GM18858 (cell line): ENCODE data around the gene THAP8.
"Not testable (repeated sequence)": the region's sequence is repeated elsewhere in the genome, so short reads cannot be mapped to it uniquely, and the experiment has no call there.

Experiments used
- ATAC-seq: cut with Tn5 transposase; IDR thresholded peaks from one replicate; pipeline ENCODE4 v1.9.1; 2021; ENCODE audit not compliant: unreplicated experiment

THAP8 gene

DNA sequence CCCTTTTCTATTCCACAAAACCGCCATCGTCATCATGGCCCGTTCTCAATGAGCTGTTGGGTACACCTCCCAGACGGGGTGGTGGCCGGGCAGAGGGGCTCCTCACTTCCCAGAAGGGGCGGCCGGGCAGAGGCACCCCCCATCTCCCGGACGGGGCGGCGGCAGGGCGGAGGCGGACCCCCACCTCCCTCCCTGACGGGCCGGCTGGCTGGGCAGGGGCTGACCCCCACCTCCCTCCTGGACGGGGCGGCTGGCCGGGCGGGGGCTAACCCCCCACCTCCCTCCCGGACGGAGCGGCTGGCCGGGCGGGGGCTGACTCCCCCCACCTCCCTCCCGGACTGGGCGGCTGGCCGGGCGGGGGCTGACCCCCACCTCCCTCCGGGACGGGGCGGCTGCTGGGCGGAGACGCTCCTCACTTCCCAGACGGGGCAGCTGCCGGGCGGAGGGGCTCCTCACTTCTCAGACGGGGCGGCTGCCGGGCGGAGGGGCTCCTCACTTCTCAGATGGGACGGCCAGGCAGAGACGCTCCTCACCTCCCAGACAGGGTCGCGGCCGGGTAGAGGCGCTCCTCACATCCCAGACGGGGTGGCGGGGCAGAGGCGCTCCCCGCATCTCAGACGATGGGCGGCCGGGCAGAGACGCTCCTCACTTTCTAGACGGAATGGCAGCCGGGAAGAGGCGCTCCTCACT, 14.9 kb upstream of the THAP8 start:
- not testable (repeated sequence) for ATAC-seq

DNA sequence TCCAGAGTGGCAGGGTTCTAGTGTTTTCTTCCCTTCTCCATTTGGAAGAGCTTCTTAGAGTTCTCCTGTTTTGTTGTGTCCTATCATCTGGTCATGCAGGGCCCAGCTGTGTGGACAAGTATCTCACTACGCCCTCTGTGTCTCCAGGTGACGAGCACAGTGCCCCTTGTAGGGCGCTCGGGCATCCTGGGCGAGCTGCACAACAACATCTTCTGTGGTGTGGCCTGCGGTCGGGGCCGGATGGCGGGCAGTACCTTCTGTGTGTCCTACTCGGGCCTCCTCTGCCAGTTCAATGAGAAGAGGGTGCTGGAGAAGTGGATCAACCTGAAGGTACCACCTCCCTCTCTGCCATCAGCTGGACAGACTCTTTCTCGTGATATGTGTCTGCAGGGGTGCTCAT, 13.6 kb upstream of the THAP8 start:
- ATAC-seq: no peak

DNA sequence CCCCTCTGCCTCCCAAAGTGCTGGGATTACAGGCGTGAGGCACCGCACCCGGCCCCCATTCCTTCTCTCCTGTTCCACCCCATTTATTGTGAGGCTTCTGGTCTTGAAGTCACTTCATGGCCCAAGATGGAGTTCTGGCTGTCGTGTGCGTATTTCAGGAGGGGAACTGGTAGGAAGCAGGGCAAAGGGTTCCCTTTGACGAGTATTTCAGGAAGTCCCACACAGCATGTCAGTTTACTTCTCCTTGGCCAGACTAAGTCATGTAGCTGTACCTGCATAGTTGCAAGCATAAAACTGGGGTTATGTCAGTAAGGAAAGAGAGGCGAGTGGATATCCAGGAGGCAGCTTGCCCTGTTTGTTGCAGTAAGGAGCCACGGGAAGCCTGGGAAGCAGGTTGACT, 10.7 kb upstream of the THAP8 start:
- ATAC-seq: no peak

DNA sequence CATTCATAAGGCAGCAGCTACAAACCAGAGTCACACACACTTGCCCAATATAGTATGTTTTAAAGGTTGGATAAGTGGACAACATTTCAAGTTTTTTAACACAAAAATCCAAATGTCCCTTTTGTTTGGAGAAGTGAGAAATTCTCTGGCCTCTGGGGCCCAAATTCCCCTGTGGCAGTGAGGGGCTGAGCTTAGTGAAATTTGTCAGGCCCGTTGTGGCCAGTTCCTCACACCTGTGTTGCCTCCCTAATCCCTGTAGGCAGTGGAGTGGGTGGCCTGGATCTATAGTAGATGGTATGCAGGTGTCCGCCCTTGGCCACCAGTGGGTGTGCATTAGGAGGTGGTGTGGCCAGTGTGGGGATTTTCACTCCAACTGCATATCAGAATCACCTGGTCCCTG, 7.3 kb upstream of the THAP8 start:
- no peak for ATAC-seq

DNA sequence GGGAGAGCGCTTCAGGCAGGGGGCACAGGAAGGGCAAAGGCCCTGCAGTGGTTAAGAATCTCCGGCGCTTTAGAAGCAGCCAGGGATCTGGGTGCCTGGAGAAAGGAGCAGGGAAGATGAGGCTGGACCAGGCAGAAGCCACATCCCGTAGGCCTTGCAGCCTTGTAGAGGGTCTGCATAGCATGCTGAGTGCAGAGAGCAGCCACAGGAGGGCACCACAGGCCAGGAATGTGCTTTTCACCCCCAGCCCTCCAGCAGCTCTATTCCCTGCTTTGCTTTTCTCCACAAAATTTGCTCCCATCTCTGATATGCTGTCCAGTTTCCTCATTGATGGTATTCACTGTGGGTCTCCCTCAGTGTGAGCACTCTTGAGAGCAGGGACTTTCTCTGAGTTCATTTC, 6.3 kb upstream of the THAP8 start:
- no peak for ATAC-seq

DNA sequence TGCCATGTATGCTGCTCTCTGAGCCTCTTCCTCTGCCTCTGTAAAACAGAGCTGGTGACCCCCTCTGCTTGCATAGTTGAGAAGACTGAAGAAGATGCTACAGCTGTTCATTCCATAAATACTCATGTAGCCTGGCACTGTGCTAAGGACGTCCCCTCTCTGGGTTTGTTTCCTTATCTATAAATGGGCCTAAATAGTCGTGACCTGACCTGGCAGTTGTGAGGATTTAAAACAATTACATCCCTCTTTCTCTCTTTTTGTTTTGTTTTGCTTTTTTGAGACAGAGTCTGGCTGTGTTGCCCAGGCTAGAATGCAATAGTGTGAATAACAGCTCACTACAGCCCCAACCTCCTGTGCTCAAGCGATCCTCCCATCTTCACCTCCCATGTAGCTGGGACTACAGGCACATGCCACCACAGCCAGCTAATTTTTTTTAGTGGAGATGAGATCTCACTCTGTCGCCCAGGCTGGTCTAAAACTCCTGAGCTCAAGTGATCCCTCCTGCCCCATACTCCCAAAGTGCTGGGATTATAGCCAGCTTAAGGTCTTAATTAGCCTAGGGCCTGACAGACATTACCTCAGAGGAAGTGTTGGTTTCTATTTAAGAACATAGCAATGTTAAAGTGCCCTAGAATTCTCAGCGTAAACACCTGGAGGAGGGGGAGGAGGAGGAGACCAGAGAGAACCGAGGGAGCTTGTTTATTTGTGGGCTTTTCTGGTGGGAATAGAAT, 5.3 kb upstream of the THAP8 start:
- ATAC-seq: no peak

DNA sequence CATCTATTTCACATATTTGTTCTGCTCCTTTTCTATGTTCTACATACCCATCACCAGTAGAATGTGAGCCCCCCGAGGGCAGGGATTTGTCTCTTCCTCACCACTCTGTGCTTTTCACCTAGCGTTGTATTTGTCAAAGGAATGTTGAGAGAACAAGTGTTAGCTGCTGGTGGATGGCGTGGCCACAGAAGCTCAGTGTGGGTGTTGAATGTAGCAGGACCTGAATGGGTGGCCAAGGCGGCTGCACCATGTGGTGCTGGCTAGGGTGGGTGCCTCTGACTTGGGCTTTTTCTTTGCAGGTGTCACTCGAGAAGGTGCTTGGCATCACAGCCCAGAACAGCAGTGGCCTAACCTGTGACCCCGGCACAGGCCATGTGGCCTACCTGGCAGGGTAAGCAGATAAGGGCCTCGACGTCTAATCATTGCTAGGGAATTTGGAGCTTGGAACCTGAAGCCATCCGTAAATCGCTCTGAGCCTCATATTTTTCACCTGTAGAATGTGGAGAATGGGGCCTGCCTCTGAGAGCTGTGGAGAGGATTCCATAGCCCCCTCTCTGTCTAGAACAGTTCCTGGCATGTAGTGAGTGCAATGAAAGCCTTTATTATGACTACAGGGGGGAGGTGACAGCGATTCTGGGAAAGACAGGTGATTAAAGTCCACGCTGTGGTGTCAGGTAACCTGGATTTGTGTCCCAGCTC, 4.5 kb upstream of the THAP8 start:
- no peak for ATAC-seq

DNA sequence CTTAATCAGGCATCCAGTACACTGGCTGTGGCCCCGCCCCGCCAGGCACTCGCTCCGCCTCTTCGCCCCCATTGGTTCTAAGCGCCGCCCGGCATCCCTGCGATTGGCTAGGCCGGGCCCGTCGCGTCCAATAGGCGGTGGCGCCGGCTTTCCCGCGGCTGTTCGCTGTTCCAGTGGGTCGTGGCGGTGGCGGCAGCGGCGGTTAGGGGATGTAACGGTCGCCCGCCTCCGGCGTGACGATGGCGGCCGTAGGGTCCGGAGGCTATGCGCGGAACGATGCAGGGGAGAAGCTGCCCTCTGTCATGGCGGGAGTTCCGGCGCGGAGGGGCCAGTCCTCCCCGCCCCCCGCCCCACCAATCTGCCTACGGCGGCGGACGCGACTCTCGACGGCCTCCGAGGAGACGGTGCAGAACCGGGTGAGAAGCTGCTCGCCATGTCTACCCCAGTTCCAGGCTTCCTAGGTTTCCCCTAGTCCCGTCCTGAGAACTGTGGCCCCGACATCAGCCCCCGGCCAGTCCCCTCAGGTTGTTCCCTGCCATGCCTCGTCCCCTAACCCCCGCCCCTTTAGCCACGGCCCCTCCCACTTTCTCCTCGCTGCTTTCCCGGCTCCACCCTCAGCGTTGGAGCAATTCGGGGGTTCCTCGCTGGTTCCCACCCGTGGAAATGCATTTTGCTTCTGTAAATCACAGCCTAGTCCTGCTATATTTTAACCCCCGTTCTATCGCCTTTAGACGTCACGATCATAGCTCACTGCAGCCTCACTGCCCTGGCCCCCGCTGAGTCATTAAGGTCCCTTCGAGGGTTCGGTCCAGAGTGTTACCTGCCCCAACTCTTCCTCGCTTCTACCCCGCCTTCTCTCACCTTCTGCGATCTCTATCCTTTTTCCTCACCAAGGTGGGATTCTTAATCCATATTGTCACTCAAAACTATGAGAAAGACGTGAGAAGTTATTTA, 925 bp upstream of the THAP8 start, which contains the start of gene WDR62:
WDR62 (plus strand) TSS at position 165 of the 954 bp plus-strand sequence; CDS start at position 240, 75 bp downstream.
- peak; percentile 44 for ATAC-seq

DNA sequence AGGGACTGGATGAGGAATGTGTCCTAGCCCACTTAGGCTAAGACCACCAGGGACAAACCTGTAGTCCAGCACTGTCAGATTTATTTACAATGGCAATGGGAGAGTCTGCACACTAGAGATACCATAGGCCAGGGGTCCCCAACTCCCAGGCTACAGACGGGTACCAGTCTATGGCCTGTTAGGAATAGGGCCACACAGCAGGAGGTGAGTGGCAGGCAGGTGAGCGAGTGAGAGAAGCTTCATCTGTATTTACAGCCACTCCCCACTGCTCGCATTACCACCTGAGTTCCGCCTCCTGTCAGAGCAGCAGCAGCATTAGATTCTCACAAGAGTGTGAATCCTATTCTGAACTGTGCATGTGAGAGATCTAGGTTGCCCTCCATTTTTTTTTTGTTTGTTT, 2.4 kb downstream of the THAP8 start:
- ATAC-seq: no peak

DNA sequence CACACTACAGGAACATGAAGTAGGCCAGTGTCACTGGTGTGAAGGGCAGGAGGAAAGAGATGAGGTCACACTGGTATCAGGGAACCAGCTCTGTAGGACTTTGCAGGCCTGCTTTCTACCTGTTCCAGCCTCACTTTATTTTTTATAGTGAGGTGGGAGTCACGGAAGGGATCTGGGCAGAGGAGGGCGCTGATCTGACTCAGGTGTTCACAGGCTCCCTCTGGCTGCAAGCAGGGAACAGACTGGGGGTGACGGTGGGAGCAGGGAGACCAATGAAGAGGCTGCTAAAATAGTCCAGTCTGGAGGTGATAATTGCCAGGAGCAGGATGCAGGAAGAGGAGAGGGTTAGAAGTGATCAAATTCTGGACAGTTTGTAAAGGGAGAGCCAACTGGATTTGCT, 2.8 kb downstream of the THAP8 start:
- ATAC-seq: no peak

DNA sequence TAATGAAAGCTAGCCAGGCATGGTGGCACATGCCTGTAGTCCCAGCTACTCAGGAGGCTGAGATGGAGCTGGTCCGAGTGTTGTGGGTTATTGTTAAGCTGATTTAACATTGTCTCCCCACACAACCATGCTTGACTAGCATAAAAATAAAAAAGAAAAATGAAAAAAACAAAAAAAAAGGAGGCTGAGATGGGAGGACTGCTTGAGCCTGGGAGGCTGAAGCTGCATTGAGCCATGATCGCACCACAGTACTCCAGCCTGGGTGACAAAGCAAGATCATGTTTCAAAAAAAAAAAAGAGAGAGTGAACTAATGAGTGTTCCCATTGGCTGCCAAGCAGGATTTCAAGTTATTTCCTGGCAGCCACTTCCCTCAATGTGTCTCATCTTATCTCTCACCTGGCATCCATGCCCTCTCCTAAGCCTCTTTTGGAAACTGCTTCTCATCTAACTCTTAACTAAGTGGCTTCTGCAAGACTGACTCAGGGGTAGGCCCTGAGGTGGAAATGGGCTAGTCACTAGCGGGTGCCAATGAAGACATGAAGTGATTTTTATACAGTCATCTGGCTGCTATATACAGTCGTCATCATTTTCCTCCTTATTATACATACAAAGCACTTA, 4.9 kb downstream of the THAP8 start:
- no peak for ATAC-seq

DNA sequence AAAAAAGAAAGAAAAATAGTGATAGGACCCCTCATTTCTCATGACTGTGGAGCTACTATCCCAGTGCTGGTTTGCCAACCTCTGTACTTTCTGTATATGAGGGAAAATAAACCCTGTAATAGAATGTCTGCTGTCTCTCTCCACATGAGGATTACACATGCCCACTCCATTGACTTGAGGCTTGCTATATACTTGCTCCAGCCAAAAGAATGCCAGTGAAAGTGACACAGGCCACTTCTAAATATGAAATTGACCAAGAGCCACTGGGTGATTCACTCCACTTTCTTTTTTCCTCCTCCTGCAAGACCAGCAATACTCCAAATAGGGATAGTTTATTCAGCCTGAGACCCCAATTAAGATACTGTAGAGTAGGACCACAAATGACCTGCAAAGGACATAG, 6.2 kb downstream of the THAP8 start:
- ATAC-seq: no peak

DNA sequence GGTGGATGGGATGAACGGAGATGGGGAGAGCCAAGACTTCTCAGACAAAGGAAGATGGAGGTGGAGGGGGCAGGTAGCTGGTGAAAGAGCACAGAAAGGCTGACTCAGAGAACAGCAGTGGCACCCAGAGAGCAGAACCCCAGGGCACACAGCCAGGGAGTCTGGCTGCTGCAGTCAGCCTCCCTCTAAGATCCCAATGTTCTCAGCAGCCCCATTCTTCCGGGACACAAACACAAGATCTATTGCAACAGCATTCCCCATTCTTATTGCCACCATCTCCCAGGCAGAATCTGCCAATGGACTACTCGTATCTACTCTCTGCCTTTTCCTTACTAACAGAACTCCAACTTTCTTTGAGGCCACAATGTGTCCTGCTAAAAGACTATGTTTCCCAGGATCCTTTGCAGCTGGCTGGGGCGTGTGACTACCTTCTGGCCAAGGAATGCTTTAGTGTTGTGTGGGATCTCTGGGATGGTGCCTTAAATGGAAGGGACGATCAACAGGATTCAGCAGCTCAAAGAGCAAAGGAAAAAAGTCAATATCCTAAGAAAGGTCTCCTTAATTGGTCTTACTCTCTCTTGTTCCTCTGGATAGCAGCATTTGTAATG, 7.5 kb downstream of the THAP8 start:
- ATAC-seq: no peak

DNA sequence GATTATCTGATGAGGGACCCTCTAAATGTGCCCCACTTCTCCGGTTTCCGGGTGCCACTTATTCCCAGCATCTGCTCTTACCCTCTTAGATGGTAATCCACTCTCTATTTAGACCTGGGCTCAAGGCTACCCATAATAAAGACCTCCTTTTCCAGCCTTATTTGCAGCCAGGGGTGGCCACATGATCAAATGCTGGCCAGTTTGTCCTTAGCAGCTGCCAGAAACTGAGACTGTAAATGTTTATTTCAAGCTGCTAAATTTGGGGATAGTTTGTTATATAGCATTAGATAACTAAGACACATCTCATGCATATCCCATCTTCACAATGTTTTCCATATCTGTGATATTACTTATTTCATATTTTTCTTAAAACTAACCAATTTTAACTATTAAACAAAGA, 10.1 kb downstream of the THAP8 start:
- no peak for ATAC-seq

DNA sequence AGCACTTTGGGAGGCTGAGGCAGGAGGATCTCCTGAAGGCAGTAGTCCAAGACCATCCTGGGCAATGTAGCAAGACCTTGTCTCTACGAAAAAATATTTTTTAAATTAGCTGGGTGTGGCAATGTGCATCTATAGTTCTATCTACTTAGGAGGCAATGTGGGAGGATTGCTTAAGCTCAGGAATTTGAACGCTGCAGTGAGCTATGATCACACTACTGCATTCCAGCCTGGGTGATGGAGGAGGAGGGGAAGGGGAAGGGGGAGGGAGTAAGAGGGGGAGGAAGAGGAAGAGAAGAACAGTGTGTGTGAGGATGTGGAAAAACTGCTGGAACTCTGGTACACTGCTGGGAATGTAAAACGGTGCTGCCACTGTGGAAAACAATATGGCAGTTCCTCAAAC, 12.3 kb downstream of the THAP8 start:
- no peak for ATAC-seq

DNA sequence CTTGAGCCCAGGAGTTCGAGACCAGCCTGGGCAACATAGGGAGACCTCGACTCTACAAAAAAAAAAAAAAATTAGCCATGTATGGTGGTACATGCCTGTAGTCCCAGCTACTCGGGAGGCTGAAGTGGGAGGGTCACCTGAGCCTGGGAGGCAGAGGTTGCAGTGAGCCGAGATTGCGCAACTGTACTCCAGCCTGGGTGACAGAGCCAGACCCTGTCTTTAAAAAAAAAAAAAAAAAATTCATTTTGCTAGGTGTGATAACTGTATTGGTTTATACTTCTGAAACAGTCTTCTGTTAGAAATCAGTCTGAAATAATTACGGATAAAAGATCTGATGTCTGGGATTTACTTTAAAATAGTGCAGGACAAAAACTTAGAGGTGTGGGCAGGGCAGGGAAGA, 13.0 kb downstream of the THAP8 start:
- ATAC-seq: not testable (repeated sequence)

DNA sequence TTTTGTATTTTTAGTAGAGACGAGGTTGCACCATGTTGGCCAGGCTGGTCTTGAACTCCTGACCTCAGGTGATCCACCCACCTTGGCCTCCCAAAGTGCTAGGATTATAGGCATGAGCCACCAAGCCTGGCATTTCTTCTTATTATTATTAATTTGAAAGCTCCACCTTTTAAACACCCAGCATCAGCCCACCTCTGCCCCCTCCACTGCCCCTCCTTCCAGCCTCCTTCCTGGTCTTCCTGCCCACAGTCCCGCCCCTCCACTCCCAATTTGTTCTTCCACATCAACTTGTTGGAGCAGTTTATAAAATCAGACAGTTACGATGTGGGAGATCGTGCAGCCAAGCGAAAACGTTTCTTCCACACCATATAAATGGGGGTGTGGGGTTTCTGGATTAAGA, 13.6 kb downstream of the THAP8 start:
- no peak for ATAC-seq

DNA sequence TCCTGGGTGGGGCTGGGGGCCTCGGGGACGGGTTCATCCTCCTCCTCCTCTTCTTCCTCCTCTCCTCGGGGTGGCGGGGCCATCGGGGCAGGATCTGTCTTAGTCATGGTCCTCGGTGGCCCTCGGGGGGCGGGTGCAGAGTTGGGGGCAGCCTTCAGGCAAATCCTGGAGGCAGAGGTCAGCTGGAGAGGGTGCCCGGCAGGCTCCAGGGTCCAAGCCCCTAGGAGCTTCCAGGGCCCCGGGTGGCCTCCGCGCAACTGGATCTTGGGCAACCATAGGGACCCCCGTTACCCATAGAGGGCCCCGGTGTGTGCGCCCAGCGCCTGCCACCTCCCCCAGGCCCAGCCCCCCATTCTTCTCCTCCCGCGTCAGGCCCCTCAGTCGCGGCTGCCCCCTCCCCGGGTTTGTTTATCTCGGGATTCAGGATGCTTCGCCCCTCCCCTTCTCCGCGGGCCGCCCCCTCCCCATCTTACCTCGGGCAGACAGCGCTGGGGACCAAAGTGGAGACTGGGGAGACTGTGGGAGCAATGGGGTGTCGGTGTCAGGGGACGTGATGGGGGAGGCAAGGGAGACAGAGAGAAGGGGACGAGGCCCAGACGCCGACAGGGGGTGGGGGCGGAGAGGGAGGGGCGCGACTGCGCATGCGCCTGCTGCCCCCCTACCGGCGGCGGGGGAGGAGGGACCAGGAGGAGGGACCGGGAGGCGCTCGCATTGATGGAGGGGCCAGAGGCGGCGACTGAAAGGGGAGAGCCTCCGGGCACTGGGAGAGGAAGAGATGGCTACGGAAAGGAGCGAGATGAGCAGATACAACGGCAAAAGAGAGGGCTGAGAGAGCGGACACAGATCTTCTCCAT, 21.6 kb downstream of the THAP8 start, which contains the start of gene CLIP3:
CLIP3 (minus strand) TSS at position 623 of the 854 bp plus-strand sequence; CDS start at position 107, 516 bp downstream.
- ATAC-seq: no peak

DNA sequence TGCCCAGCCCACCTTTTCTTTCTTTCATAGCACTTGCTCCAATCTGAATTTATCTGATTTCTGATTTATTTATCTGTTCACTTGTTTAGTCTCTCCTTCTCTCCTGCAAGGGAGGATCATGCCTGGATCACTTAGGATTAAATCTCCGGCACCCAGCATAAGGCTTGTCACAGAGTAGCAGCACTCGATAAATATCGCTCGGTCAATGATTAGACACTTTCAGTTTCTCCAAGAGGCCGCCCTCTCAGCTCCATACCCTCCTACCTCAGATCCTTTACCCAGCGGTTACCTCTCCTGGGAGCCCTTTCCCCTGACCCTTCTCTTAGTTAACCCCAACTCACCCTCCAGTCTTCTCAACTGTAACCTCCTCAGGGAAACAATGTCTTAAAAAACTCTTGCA, 22.8 kb downstream of the THAP8 start:
- no peak for ATAC-seq
